Kidney (tissue), 14 donors: ENCODE measurements around the gene TANC1. TPM values are rescaled to one million over a fixed set of nuclear protein-coding genes. Genes with fewer than 3 reads are reported as not detected.

ENCODE experiments used
- DNase-seq, 5 donors: peaks; one replicate each; pipeline ENCODE4 v3.0.0-alpha.2; 2013 to 2020
- FAIRE-seq: peaks from 2 replicates; lab custom pipeline; 2012; peaks lifted over from hg19 to GRCh38; lab: Jason Lieb, UNC
- H3K27ac ChIP-seq, 2 donors: one replicate each; pipeline ENCODE4 v1.7.0; 2013; ENCODE audit warnings: low read depth in 2 of 2, low read length in 2 of 2, inconsistent platforms in 1 of 2
- H3K27me3 ChIP-seq: one replicate; pipeline ENCODE4 v1.7.1; 2013; ENCODE audit warnings: low read length, inconsistent platforms; ENCODE audit not compliant: control insufficient read depth, insufficient read depth
- H3K36me3 ChIP-seq, 3 donors: one replicate each; pipeline versions ENCODE4 v1.7.0 to v1.7.1; 2013; ENCODE audit warnings: low read length in 3 of 3, control low read depth in 1 of 3, inconsistent platforms in 1 of 3; ENCODE audit not compliant: insufficient read depth in 3 of 3, control insufficient read depth in 2 of 3
- H3K4me1 ChIP-seq, 3 donors: one replicate each; pipeline versions ENCODE4 v1.7.0 to v1.7.1; 2013; ENCODE audit warnings: low read length in 3 of 3, inconsistent platforms in 1 of 3, low read depth in 1 of 3; ENCODE audit not compliant: control insufficient read depth in 2 of 3, insufficient read depth in 2 of 3
- H3K4me3 ChIP-seq, 3 donors: one replicate each; pipeline versions ENCODE4 v1.7.0 to v1.8.1; 2013; ENCODE audit warnings: low read length in 3 of 3, control low read depth in 1 of 3, inconsistent platforms in 1 of 3
- H3K9ac ChIP-seq, 3 donors: one replicate each; pipeline versions ENCODE4 v1.7.0 to v1.7.1; 2013; ENCODE audit warnings: low read length in 3 of 3, control low read depth in 1 of 3, inconsistent platforms in 1 of 3
- H3K9me3 ChIP-seq, 3 donors: one replicate each; pipeline versions ENCODE4 v1.7.0 to v1.7.1; 2013; ENCODE audit warnings: low read length in 3 of 3, control low read depth in 1 of 3, inconsistent platforms in 1 of 3; ENCODE audit not compliant: control insufficient read depth in 2 of 3, insufficient read depth in 1 of 3
- intact Hi-C: fragments of 100-400 bp; cut with DNase I; formaldehyde crosslinking; loops from one replicate; pipeline ENCODE4 v1.11.1; 2022
- polyA plus RNA-seq: library from polyadenylated mRNA; stranded (reverse); fragments of 350-450 nt; fragmentation: Illumina TruSeq; extraction: RNeasy Lipid Tissue Mini Kit (QIAGEN cat#74804); gene quantifications from one replicate; pipeline ENCODE4 v1.2.3, GENCODE V29; 2014; ENCODE audit warnings: low read depth, low replicate concordance; ENCODE audit not compliant: insufficient read depth
- total RNA-seq: library from RNA; stranded (reverse); fragmentation: NEBNext Ultra II Directional; extraction: Animal tissue kit (Norgen Biotek cat#: 25700); gene quantifications from one replicate; pipeline ENCODE4 v1.2.1, GENCODE V29; 2021
- TF ChIP-seq, protein P1 (sequence below): IDR thresholded peaks from 3 replicates; pipeline ENCODE4 v1.5.1; 2012; ENCODE audit warnings: mild to moderate bottlenecking, moderate library complexity, borderline replicate concordance; ENCODE audit not compliant: insufficient read depth; ENCODE audit errors: extremely low read depth
- donor health status: control.
- donor health status: control.
- donor health status: control.
- donor health status: control.
- donor health status: control.
- donor health status: DM: yes; HTN: yes; CAD: no.
- donor health status: Normal renal cell carcinoma (clear cell type).

The TANC1 gene
- total and polyA plus RNA-seq, 2 donors from 2014 or later, result 9.2 to 39.0 TPM

- no peak overlapping the region for H3K9ac ChIP-seq
- H3K4me3 ChIP-seq, result no peak overlapping the region
- H3K36me3 ChIP-seq, result no peaks in the 10 kb centered on the region
- TF ChIP-seq, protein P1, sequence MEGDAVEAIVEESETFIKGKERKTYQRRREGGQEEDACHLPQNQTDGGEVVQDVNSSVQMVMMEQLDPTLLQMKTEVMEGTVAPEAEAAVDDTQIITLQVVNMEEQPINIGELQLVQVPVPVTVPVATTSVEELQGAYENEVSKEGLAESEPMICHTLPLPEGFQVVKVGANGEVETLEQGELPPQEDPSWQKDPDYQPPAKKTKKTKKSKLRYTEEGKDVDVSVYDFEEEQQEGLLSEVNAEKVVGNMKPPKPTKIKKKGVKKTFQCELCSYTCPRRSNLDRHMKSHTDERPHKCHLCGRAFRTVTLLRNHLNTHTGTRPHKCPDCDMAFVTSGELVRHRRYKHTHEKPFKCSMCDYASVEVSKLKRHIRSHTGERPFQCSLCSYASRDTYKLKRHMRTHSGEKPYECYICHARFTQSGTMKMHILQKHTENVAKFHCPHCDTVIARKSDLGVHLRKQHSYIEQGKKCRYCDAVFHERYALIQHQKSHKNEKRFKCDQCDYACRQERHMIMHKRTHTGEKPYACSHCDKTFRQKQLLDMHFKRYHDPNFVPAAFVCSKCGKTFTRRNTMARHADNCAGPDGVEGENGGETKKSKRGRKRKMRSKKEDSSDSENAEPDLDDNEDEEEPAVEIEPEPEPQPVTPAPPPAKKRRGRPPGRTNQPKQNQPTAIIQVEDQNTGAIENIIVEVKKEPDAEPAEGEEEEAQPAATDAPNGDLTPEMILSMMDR, result no peak
- no peak overlapping the region for H3K27ac ChIP-seq
- H3K27me3 ChIP-seq, result no peaks in the 10 kb centered on the region
- no peaks in the 10 kb centered on the region for H3K9me3 ChIP-seq
- intact Hi-C loops, result no loop called here
- FAIRE-seq (no peak), DNase-seq (no peak)
- H3K4me1 ChIP-seq, result peaks cover 0 to 3% (median 0%) of the 10 kb centered on the region in 3 donors
These were observed 5.4 kb upstream of the TANC1 start for GRCh38 chr2:158963071-158963470.

GRCh38 chr2:158965107-158965506 lies 3.3 kb upstream of the TANC1 start:
- TF ChIP-seq, protein P1, result no peak
- FAIRE-seq (no peak), DNase-seq (peak in 3 of 5 donors; percentile 41 to 66 (median 63))
- intact Hi-C loops, result no loop called here
- Histone ChIP-seq H3K36me3 (no peaks in the 10 kb centered on the region), H3K4me3 (no peak overlapping the region), H3K27me3 (no peaks in the 10 kb centered on the region), H3K4me1 (peaks cover 0 to 3% (median under 1%) of the 10 kb centered on the region in 3 donors), H3K9me3 (no peaks in the 10 kb centered on the region), H3K27ac (no peak overlapping the region), H3K9ac (no peak overlapping the region)

DNA sequence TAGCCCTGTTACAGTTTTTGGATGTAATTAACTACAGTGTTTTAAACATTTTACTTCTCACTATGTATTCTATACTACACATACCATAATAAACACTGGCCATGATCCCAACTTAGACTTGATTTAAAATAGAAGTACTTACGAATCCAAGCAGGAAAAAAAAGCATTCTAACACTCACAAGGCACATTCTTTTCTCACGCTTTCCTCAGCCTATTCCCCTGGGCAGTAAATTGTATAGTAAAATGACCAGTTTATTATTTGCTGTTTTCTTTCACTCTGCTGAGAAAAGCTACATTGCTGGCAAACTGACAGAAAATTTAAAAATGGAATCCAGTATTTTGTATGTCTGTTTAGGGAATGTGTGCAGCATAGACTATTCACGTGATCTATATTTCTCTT lies 2.8 kb upstream of the TANC1 start:
- Histone ChIP-seq H3K27ac (no peak overlapping the region), H3K4me1 (peaks cover 0 to 5% (median 3%) of the 10 kb centered on the region in 3 donors), H3K27me3 (no peaks in the 10 kb centered on the region), H3K9me3 (no peaks in the 10 kb centered on the region), H3K36me3 (no peaks in the 10 kb centered on the region), H3K9ac (no peak overlapping the region), H3K4me3 (no peak overlapping the region)
- DNase-seq (peak in 2 of 5 donors; percentile 70 to 83), FAIRE-seq (no peak)
- intact Hi-C loops, result no loop called here
- TF ChIP-seq, protein P1, result no peak

DNA sequence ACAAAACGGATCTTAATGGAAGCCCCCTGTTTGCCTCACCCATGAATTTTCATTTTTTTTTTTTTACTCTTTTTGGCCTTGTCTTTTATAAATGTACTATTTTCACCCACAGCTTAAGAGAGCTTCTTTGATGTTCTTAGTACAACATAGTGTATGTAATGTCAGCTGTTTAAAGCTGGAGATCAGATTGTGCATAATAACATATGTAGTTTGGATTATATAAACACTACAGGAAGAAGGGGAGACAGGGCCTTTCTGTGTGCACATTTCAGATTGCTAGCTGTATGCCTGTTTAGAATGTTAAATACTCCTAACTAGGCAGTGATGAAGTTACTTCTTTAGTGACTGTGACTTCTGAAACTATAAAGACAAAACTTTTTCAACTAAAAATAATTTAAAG lies 2.1 kb upstream of the TANC1 start:
- no peaks in the 10 kb centered on the region for H3K27me3 ChIP-seq
- FAIRE-seq (no peak), DNase-seq (peak in 1 of 5 donors; percentile 45)
- H3K4me1 ChIP-seq, result peaks cover 0 to 5% (median 5%) of the 10 kb centered on the region in 3 donors
- TF ChIP-seq, protein P1, result no peak
- H3K9ac ChIP-seq, result no peak overlapping the region
- no peak overlapping the region for H3K4me3 ChIP-seq
- no peaks in the 10 kb centered on the region for H3K9me3 ChIP-seq
- no peaks in the 10 kb centered on the region for H3K36me3 ChIP-seq
- no peak overlapping the region for H3K27ac ChIP-seq
- intact Hi-C loops, result no loop called here
